HepG2 (cell line): ENCODE data around the gene ATG7. TPM values are rescaled to one million over a fixed set of nuclear protein-coding genes. Genes with fewer than 3 reads are reported as not detected.

Source experiments
- ATAD3A ChIP-seq: sonication (generic); formaldehyde crosslinking; IDR thresholded peaks from 2 replicates; pipeline ENCODE4 v1.4.0; 2020; ENCODE audit warnings: missing genetic modification reagents
- ELF4 ChIP-seq: sonication (generic); formaldehyde crosslinking; IDR thresholded peaks from 2 replicates; pipeline ENCODE4 v1.5.0; 2020; ENCODE audit warnings: missing genetic modification reagents, mild to moderate bottlenecking, moderate library complexity, borderline replicate concordance
- HHEX ChIP-seq: IDR thresholded peaks from 2 replicates; pipeline ENCODE4 v1.6.1; 2016; ENCODE audit warnings: control low read depth
- ZNF180 ChIP-seq: sonication (generic); formaldehyde crosslinking; IDR thresholded peaks from 2 replicates; pipeline ENCODE4 v1.4.0; 2020; ENCODE audit warnings: low read depth, missing genetic modification reagents, borderline replicate concordance
- ZNF296 ChIP-seq: sonication (generic); formaldehyde crosslinking; conservative IDR thresholded peaks from 2 replicates; pipeline ENCODE4 v1.5.0; 2020; ENCODE audit warnings: mild to moderate bottlenecking, missing genetic modification reagents
- ZNF407 ChIP-seq: sonication (generic); formaldehyde crosslinking; IDR thresholded peaks from one replicate; pipeline ENCODE4 v1.5.1; 2020; ENCODE audit warnings: mild to moderate bottlenecking, missing genetic modification reagents; ENCODE audit errors: not compliant biosample characterization
- polyA plus RNA-seq, 8 experiments: library from polyadenylated mRNA; depleted of rRNA in 3 of 8; stranded (reverse) in 7 of 8; unstranded in 1 of 8; fragments of >200 nt; fragmentation: Illumina TruSeq in 4 of 8; extraction: Trizol in 4 of 8; gene quantifications; 2 replicates each; pipeline versions ENCODE4 v1.2.1 to v1.2.3, GENCODE V29; 2011 to 2016; ENCODE audit warnings: low read depth in 4 of 8, missing spikeins in 1 of 8, mixed read lengths in 1 of 8; ENCODE audit not compliant: insufficient read depth in 1 of 8
- total RNA-seq, 5 experiments: library from RNA; depleted of rRNA; stranded (reverse); fragments of >200 nt; fragmentation: Illumina TruSeq; extraction: Trizol; gene quantifications; 2 replicates each; pipeline ENCODE4 v1.2.3, GENCODE V29; 2016; ENCODE audit warnings: low read depth in 1 of 5
- TF ChIP-seq, protein P1 (sequence below): IDR thresholded peaks from 2 replicates; pipeline ENCODE4 v1.6.1; 2016; ENCODE audit warnings: low read depth, missing genetic modification reagents, missing compliant biosample characterization
- TF ChIP-seq, protein P2 (sequence below): sonication (generic); formaldehyde crosslinking; IDR thresholded peaks from 2 replicates; pipeline ENCODE4 v1.9.0; 2021; ENCODE audit warnings: mild to moderate bottlenecking, missing genetic modification reagents

The ATG7 gene
- total and polyA plus RNA-seq, 2 of the 13 experiments (the other 11 are each of a cell fraction or from before 2014, with no cell fraction given): 7.8 to 22.1 TPM

GRCh38 chr3:11583235-11583634 lies 311.0 kb downstream of the ATG7 start (continued):
- TF ChIP-seq, protein P1, sequence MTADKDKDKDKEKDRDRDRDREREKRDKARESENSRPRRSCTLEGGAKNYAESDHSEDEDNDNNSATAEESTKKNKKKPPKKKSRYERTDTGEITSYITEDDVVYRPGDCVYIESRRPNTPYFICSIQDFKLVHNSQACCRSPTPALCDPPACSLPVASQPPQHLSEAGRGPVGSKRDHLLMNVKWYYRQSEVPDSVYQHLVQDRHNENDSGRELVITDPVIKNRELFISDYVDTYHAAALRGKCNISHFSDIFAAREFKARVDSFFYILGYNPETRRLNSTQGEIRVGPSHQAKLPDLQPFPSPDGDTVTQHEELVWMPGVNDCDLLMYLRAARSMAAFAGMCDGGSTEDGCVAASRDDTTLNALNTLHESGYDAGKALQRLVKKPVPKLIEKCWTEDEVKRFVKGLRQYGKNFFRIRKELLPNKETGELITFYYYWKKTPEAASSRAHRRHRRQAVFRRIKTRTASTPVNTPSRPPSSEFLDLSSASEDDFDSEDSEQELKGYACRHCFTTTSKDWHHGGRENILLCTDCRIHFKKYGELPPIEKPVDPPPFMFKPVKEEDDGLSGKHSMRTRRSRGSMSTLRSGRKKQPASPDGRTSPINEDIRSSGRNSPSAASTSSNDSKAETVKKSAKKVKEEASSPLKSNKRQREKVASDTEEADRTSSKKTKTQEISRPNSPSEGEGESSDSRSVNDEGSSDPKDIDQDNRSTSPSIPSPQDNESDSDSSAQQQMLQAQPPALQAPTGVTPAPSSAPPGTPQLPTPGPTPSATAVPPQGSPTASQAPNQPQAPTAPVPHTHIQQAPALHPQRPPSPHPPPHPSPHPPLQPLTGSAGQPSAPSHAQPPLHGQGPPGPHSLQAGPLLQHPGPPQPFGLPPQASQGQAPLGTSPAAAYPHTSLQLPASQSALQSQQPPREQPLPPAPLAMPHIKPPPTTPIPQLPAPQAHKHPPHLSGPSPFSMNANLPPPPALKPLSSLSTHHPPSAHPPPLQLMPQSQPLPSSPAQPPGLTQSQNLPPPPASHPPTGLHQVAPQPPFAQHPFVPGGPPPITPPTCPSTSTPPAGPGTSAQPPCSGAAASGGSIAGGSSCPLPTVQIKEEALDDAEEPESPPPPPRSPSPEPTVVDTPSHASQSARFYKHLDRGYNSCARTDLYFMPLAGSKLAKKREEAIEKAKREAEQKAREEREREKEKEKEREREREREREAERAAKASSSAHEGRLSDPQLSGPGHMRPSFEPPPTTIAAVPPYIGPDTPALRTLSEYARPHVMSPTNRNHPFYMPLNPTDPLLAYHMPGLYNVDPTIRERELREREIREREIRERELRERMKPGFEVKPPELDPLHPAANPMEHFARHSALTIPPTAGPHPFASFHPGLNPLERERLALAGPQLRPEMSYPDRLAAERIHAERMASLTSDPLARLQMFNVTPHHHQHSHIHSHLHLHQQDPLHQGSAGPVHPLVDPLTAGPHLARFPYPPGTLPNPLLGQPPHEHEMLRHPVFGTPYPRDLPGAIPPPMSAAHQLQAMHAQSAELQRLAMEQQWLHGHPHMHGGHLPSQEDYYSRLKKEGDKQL: no peak
- TF ChIP-seq ELF4 (CRISPR knock-in tag) (no peak), ZNF407 (no peak), ZNF180 (CRISPR knock-in tag) (no peak), ATAD3A (no peak), HHEX (CRISPR knock-in tag) (no peak), ZNF296 (CRISPR knock-in tag) (no peak)
- TF ChIP-seq, protein P2, sequence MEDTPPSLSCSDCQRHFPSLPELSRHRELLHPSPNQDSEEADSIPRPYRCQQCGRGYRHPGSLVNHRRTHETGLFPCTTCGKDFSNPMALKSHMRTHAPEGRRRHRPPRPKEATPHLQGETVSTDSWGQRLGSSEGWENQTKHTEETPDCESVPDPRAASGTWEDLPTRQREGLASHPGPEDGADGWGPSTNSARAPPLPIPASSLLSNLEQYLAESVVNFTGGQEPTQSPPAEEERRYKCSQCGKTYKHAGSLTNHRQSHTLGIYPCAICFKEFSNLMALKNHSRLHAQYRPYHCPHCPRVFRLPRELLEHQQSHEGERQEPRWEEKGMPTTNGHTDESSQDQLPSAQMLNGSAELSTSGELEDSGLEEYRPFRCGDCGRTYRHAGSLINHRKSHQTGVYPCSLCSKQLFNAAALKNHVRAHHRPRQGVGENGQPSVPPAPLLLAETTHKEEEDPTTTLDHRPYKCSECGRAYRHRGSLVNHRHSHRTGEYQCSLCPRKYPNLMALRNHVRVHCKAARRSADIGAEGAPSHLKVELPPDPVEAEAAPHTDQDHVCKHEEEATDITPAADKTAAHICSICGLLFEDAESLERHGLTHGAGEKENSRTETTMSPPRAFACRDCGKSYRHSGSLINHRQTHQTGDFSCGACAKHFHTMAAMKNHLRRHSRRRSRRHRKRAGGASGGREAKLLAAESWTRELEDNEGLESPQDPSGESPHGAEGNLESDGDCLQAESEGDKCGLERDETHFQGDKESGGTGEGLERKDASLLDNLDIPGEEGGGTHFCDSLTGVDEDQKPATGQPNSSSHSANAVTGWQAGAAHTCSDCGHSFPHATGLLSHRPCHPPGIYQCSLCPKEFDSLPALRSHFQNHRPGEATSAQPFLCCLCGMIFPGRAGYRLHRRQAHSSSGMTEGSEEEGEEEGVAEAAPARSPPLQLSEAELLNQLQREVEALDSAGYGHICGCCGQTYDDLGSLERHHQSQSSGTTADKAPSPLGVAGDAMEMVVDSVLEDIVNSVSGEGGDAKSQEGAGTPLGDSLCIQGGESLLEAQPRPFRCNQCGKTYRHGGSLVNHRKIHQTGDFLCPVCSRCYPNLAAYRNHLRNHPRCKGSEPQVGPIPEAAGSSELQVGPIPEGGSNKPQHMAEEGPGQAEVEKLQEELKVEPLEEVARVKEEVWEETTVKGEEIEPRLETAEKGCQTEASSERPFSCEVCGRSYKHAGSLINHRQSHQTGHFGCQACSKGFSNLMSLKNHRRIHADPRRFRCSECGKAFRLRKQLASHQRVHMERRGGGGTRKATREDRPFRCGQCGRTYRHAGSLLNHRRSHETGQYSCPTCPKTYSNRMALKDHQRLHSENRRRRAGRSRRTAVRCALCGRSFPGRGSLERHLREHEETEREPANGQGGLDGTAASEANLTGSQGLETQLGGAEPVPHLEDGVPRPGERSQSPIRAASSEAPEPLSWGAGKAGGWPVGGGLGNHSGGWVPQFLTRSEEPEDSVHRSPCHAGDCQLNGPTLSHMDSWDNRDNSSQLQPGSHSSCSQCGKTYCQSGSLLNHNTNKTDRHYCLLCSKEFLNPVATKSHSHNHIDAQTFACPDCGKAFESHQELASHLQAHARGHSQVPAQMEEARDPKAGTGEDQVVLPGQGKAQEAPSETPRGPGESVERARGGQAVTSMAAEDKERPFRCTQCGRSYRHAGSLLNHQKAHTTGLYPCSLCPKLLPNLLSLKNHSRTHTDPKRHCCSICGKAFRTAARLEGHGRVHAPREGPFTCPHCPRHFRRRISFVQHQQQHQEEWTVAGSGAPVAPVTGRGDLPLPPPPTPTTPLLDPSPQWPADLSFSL (CRISPR knock-in tag): no peak
- TF ChIP-seq, all 625 proteins: peak for 0
